CD14-positive monocyte (primary cell): ENCODE data around the gene AFF3. TPM values are rescaled to one million over a fixed set of nuclear protein-coding genes. Genes with fewer than 3 reads are reported as not detected.

Experiments
- DNase-seq, 3 donors: peaks; one replicate each; pipeline ENCODE4 v3.0.0-alpha.2; 2011 to 2022
- H2AFZ ChIP-seq: 2 replicates; pipeline ENCODE4 v1.6.0; 2012; ENCODE audit warnings: mild to moderate bottlenecking, low read depth, low read length, inconsistent platforms; ENCODE audit not compliant: insufficient read depth, poor library complexity, severe bottlenecking
- H3K27ac ChIP-seq, 2 donors: 1 replicate in 1 of 2; 2 replicates in 1 of 2; pipeline ENCODE4 v1.5.1; 2012 to 2013; ENCODE audit warnings: low read length in 2 of 2, control low read depth in 1 of 2, inconsistent platforms in 1 of 2, low read depth in 1 of 2, mild to moderate bottlenecking in 1 of 2
- H3K27me3 ChIP-seq, 2 donors: one replicate each; pipeline versions ENCODE4 v1.6.0 to v1.6.1; 2011 to 2013; ENCODE audit warnings: low read length in 2 of 2; ENCODE audit not compliant: control insufficient read depth in 2 of 2, insufficient read depth in 2 of 2
- H3K36me3 ChIP-seq, 2 donors: replicated peaks in 1 of 2; 1 replicate in 1 of 2; 2 replicates in 1 of 2; pipeline versions ENCODE4 v1.5.1 to v1.6.1; 2012 to 2013; ENCODE audit warnings: low read length in 2 of 2, control low read depth in 1 of 2, inconsistent platforms in 1 of 2, mild to moderate bottlenecking in 1 of 2; ENCODE audit not compliant: insufficient read depth in 2 of 2, control insufficient read depth in 1 of 2
- H3K4me1 ChIP-seq, 2 donors: 1 replicate in 1 of 2; 2 replicates in 1 of 2; pipeline versions ENCODE4 v1.5.1 to v1.6.1; 2012 to 2013; ENCODE audit warnings: low read length in 2 of 2, control low read depth in 1 of 2, inconsistent platforms in 1 of 2, mild to moderate bottlenecking in 1 of 2, moderate library complexity in 1 of 2; ENCODE audit not compliant: insufficient read depth in 2 of 2, control insufficient read depth in 1 of 2
- H3K4me2 ChIP-seq: replicated peaks from 2 replicates; pipeline ENCODE3; 2012; ENCODE audit warnings: low read length, moderate library complexity, mild to moderate bottlenecking; ENCODE audit not compliant: poor library complexity, severe bottlenecking; ENCODE audit errors: extremely low read depth
- H3K4me3 ChIP-seq, 3 experiments: fragments of 200-600 bp in 1 of 3; sonication (generic) in 1 of 3; replicated peaks in 1 of 3; 1 replicate in 2 of 3; 2 replicates in 1 of 3; pipeline ENCODE4 v1.5.1; 2011 to 2013; ENCODE audit warnings: low read length in 3 of 3, mild to moderate bottlenecking in 3 of 3, control low read depth in 2 of 3, low read depth in 2 of 3, inconsistent platforms in 1 of 3, moderate library complexity in 1 of 3
- H3K79me2 ChIP-seq: 2 replicates; pipeline ENCODE4 v1.6.0; 2012; ENCODE audit warnings: mild to moderate bottlenecking, control low read depth, inconsistent platforms, low read length, moderate library complexity; ENCODE audit not compliant: insufficient read depth
- H3K9ac ChIP-seq: 2 replicates; pipeline ENCODE4 v1.6.0; 2017; ENCODE audit warnings: low read length, mild to moderate bottlenecking; ENCODE audit not compliant: insufficient read depth, poor library complexity, severe bottlenecking
- H3K9me3 ChIP-seq, 2 donors: replicated peaks in 1 of 2; 1 replicate in 1 of 2; 2 replicates in 1 of 2; pipeline versions ENCODE4 v1.5.1 to v1.6.1; 2012 to 2013; ENCODE audit warnings: low read length in 2 of 2, control low read depth in 1 of 2; ENCODE audit not compliant: control insufficient read depth in 1 of 2, insufficient read depth in 1 of 2
- H4K20me1 ChIP-seq: 2 replicates; pipeline ENCODE4 v1.6.0; 2012; ENCODE audit warnings: mild to moderate bottlenecking, low read length, control low read depth, moderate library complexity; ENCODE audit not compliant: insufficient read depth
- H3K27ac Mint-ChIP-seq, 7 donors: one replicate each; pipeline ENCODE4 v1.8.0; 2020; ENCODE audit warnings: mild to moderate bottlenecking in 7 of 7, mixed read lengths in 7 of 7, moderate library complexity in 6 of 7, inconsistent platforms in 2 of 7
- H3K27me3 Mint-ChIP-seq, 3 donors: one replicate each; pipeline ENCODE4 v1.8.0; 2021 to 2022; ENCODE audit warnings: low read depth in 3 of 3, mild to moderate bottlenecking in 3 of 3, mixed read lengths in 3 of 3, moderate library complexity in 3 of 3, inconsistent platforms in 1 of 3
- H3K36me3 Mint-ChIP-seq, 2 donors: one replicate each; pipeline ENCODE4 v1.8.0; 2020; ENCODE audit warnings: mixed read lengths in 2 of 2, inconsistent platforms in 1 of 2, mild to moderate bottlenecking in 1 of 2
- H3K4me1 Mint-ChIP-seq: one replicate; pipeline ENCODE4 v1.8.0; 2020; ENCODE audit warnings: mild to moderate bottlenecking, mixed read lengths
- H3K4me3 Mint-ChIP-seq, 2 donors: one replicate each; pipeline ENCODE4 v1.8.0; 2020; ENCODE audit warnings: mild to moderate bottlenecking in 2 of 2, mixed read lengths in 2 of 2, moderate library complexity in 1 of 2
- H3K9me3 Mint-ChIP-seq, 7 donors: one replicate each; pipeline ENCODE4 v1.8.0; 2020 to 2022; ENCODE audit warnings: mixed read lengths in 7 of 7, mild to moderate bottlenecking in 6 of 7, moderate library complexity in 6 of 7, inconsistent platforms in 2 of 7
- WGBS: methylation state at CpG from one replicate; pipeline ENCODE4 v1.1.5; 2013; ENCODE audit warnings: missing lambda C conversion rate; ENCODE audit not compliant: insufficient coverage; 5-methylcytosine and 5-hydroxymethylcytosine counted together
- intact Hi-C, 2 donors: fragments of 100-400 bp; cut with micrococcal nuclease; formaldehyde crosslinking; loops; one replicate each; pipeline versions ENCODE4 v1.15.0 to v1.15.1; 2023
- polyA plus RNA-seq, 3 donors: library from polyadenylated mRNA; depleted of rRNA in 1 of 3; unstranded in 2 of 3; stranded (reverse) in 1 of 3; fragments of 300-500 nt in 2 of 3; fragments of >200 nt in 1 of 3; fragmentation: Illumina TruSeq in 2 of 3; gene quantifications; 1 replicate in 2 of 3; 2 replicates in 1 of 3; pipeline ENCODE4 v1.2.3, GENCODE V29; 2012 to 2021
- TF ChIP-seq, protein P1 (sequence below): fragments of 200-600 bp; IDR thresholded peaks from one replicate; pipeline ENCODE4 v1.8.0; 2022; ENCODE audit warnings: antibody characterized with exemption, mild to moderate bottlenecking

The AFF3 gene
- polyA plus RNA-seq, 3 donors, result 0.17 to 4.1 (median 0.49) TPM

GRCh38 chr2:99657691-99658258 is 484.6 kb downstream of the AFF3 start:
- WGBS, result 87% methylated on average over 5 of the region's 7 CpGs
- Mint-ChIP-seq H3K4me3 (no peak overlapping the region), H3K4me1 (peaks cover 16% of the 10 kb centered on the region), H3K36me3 (peaks cover 0 to 7% of the 10 kb centered on the region in 2 donors), H3K27ac (peak overlapping the region in 2 of 7 donors; percentile 8 to 58), H3K27me3 (peaks cover 0 to 2% (median 1%) of the 10 kb centered on the region in 3 donors), H3K9me3 (no peaks in the 10 kb centered on the region)
- intact Hi-C loops, result no loop called here
- no peaks in the 10 kb centered on the region for H3K27me3 ChIP-seq
- H2AFZ ChIP-seq, result no peak overlapping the region
- no peaks in the 10 kb centered on the region for H4K20me1 ChIP-seq
- TF ChIP-seq, protein P1, sequence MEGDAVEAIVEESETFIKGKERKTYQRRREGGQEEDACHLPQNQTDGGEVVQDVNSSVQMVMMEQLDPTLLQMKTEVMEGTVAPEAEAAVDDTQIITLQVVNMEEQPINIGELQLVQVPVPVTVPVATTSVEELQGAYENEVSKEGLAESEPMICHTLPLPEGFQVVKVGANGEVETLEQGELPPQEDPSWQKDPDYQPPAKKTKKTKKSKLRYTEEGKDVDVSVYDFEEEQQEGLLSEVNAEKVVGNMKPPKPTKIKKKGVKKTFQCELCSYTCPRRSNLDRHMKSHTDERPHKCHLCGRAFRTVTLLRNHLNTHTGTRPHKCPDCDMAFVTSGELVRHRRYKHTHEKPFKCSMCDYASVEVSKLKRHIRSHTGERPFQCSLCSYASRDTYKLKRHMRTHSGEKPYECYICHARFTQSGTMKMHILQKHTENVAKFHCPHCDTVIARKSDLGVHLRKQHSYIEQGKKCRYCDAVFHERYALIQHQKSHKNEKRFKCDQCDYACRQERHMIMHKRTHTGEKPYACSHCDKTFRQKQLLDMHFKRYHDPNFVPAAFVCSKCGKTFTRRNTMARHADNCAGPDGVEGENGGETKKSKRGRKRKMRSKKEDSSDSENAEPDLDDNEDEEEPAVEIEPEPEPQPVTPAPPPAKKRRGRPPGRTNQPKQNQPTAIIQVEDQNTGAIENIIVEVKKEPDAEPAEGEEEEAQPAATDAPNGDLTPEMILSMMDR, result no peak
- no peak overlapping the region for H3K4me2 ChIP-seq
- no peak overlapping the region for H3K9ac ChIP-seq
- no peaks in the 10 kb centered on the region for H3K36me3 ChIP-seq
- no peak overlapping the region for H3K4me3 ChIP-seq
- H3K4me1 ChIP-seq, result peaks cover 17 to 18% of the 10 kb centered on the region in 2 donors
- H3K9me3 ChIP-seq, result no peaks in the 10 kb centered on the region
- DNase-seq, result no peak
- no peak overlapping the region for H3K27ac ChIP-seq
- no peaks in the 10 kb centered on the region for H3K79me2 ChIP-seq

GRCh38 chr2:99656994-99657393 is 485.4 kb downstream of the AFF3 start:
- Histone ChIP-seq H3K4me1 (peaks cover 17 to 22% of the 10 kb centered on the region in 2 donors), H2AFZ (no peak overlapping the region), H3K4me3 (no peak overlapping the region), H3K27ac (no peak overlapping the region), H3K4me2 (no peak overlapping the region), H3K36me3 (no peaks in the 10 kb centered on the region), H3K79me2 (no peaks in the 10 kb centered on the region), H4K20me1 (no peaks in the 10 kb centered on the region), H3K9ac (no peak overlapping the region), H3K9me3 (no peaks in the 10 kb centered on the region), H3K27me3 (no peaks in the 10 kb centered on the region)
- Mint-ChIP-seq H3K9me3 (no peaks in the 10 kb centered on the region), H3K4me1 (peaks cover 19% of the 10 kb centered on the region), H3K27ac (no peak overlapping the region), H3K36me3 (peaks cover 0 to 7% of the 10 kb centered on the region in 2 donors), H3K4me3 (no peak overlapping the region), H3K27me3 (peaks cover 0 to 2% (median 1%) of the 10 kb centered on the region in 3 donors)
- 97% methylated on average over 5 of the region's 5 CpGs for WGBS
- TF ChIP-seq, protein P1, result no peak
- no peak for DNase-seq
- intact Hi-C loops, result no loop called here
